ENCODE data around the gene PCDHB1. TPM values are rescaled to one million over a fixed set of nuclear protein-coding genes. Genes with fewer than 3 reads are reported as not detected.

Gene PCDHB1, protein sequence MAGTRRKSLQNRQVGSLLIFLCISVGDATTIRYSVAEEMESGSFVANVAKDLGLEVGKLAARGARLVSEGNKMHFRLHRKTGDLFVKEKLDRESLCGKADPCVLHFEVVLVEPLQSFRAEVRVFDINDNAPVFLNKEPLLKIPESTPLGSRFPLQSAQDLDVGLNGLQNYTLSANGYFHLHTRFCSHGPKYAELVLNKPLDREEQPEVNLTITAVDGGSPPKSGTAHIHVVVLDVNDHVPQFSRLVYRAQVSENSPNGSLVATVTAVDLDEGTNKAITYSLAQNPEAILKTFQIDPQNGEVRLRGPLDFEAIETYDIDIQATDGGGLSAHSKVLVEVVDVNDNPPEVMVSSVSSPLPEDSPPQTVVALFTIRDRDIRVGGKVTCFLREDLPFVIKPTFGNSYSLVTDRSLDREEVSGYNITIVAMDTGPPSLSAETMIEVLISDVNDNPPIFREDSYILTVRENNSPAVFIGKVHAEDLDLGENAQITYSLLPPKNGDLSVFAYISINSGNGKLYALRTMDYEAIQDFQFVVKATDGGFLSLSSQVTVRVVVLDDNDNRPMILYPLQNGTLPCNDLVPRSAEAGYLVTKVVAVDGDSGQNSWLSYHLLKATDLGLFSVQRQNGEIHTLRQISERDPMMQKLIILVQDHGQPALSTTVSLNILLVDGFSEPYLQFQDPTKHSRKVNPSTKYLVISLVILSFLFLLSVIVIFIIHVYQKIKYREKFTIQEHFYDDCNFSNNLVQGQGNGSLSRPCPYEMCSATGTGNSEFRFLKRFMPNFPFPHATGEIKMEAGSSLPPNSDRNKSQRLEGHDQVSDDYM
- not detected for total RNA-seq

DNA sequence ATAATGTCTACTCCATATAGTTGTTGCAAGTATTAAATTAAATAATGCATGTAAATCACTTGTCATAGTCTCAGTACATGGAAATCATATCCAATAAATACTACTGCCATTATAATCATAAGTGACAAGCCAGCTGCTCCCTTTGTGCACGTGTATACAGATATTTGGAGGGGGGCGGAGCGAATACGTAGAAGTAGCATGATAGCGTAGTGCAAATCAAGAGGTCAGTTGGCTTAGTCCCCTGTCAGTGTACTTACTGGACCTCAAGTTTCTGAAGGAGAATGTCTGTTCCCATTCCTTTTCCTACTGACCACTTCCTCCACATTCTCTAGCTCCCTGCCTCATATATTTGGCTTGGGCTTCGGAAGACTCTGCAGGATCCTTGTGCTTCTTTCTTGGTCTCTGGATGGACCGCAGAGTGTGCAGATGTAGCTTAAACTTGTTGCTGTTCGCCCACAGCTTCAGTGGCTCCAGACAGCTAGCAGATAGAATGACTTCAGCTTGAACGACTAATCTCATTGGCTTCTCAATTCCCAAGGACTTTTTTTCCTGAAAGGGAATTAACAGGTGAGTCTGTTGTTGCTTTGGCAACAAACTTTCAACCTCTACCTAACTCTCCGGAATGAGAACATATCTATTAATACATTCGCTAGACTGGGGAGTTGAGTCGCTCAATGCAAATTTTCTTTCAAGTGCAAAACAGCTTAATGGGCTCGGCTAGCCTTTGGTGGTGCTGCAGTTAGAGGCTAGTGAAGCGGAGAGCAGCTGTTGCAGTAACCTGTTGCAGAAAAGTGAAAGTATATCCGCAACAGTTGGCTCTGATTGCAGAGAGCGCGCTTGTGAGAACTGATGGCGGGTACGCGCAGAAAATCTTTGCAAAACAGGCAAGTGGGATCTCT, at the start of gene PCDHB1:
PCDHB1 (plus strand) TSS at position 753 of the 899 bp plus-strand sequence; CDS start at position 850, 97 bp downstream.
- Mint-ChIP-seq H3K36me3 (ENCODE audit: low read depth) (no peaks in the 10 kb centered on the region), H3K9me3 (peaks cover 3% of the 10 kb centered on the region), H3K4me3 (peak within 1 kb of the TSS; percentile 68), H3K27ac (no peak within 1 kb of the TSS), H3K27me3 (ENCODE audit: low read depth) (peaks cover 48% of the 10 kb centered on the region), H3K4me1 (ENCODE audit: low read depth) (peaks cover 8% of the 10 kb centered on the region)
- DNase-seq: no peak
- intact Hi-C loops (cut with micrococcal nuclease): no loop called here
- CTCF ChIA-PET: interaction anchor here (1.1 kb wide), 2 partner anchors 42 to 229 kb away, joined by 3 read pairs; partner anchors contain the start of gene PCDHA5

DNA sequence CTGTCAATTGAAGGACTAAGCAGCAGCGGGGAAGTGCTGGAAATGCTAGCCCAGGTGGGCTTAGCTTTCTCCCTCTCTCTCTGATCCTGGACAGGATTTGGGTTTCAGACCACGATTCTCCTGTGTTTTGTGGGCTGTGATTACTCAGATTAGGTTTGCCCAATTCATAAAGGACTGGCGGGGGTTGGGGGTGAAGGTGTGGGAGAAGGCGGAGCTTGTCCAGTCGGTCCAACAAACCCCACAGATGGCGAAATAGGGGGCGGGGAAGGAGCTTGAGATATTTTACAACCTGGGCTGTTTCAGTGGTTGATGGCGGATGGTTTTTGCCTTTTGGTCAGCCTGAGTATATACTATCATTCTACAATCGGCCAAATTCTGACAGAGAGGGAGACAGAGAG, 49.7 kb upstream of the PCDHB1 start:
- CTCF ChIA-PET: interaction anchor here (0.7 kb wide), 1 partner anchor 37 kb away, joined by 3 read pairs; no protein-coding TSS in a partner anchor
- peaks cover 8% of the 10 kb centered on the region for H3K4me1 Mint-ChIP-seq (ENCODE audit: low read depth)
- H3K36me3 Mint-ChIP-seq (ENCODE audit: low read depth): no peaks in the 10 kb centered on the region
- H3K9me3 Mint-ChIP-seq: no peaks in the 10 kb centered on the region
- intact Hi-C loops (cut with micrococcal nuclease): no loop called here
- no peak overlapping the region for H3K27ac Mint-ChIP-seq
- peaks cover 38% of the 10 kb centered on the region for H3K27me3 Mint-ChIP-seq (ENCODE audit: low read depth)
- no peak for DNase-seq
- H3K4me3 Mint-ChIP-seq: no peak overlapping the region

DNA sequence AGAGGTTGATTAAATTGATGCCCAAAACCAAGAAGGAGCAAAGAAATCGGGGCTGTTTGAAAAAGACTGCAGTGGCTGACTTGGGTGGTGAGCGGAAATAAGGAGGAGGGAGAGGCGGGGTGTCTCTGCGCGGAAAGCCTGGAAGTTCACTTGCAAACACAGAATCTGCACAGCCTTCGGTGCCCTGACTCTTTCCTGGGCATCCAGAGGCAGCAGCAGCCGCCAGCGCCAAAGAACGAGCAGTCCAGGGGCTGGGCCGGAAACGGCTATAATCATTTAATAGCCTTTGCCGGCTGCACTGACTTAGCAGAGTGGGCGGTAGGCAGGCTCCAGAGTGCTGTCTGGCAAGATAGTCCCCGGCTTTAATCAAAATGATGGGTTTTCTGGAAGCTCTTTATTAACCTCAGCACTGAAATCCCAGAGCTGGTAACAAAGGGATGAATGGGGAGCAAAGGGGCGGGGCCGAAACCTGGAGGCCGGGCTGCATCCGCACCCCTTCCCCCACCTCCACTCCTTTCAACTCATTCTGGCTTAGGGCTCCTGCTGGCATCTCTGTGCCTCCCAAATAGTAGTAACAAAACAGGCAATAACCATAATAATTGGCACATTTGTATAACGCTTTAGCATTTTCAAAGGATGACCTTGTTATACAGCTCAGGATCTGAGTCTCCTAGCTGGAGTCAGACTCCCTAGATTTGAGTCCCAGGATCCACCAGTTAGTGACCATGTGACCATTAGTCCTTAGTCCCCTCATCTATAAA, 49.1 kb upstream of the PCDHB1 start:
- Mint-ChIP-seq H3K27me3 (ENCODE audit: low read depth) (peaks cover 40% of the 10 kb centered on the region), H3K4me1 (ENCODE audit: low read depth) (peaks cover 8% of the 10 kb centered on the region), H3K9me3 (no peaks in the 10 kb centered on the region), H3K27ac (no peak overlapping the region), H3K4me3 (no peak overlapping the region), H3K36me3 (ENCODE audit: low read depth) (no peaks in the 10 kb centered on the region)
- DNase-seq: no peak
- intact Hi-C loops (cut with micrococcal nuclease): no loop called here
- CTCF ChIA-PET: no interaction called here

DNA sequence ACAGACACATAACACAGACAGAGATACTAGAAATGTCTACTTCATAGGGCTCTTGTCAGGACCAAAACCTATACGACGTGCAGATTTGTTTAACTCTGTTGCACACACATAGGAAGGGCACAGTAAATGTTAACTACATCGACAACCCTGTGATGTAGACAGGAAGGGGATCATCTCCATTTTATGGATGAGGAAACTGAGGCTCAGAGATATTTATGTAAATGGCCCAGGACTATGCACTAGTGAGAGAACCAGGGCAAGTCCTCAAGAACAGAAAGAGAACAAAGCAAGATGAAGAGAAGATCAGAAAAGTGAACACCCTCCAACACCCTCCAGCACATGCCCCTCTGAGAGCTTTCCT, 48.6 kb upstream of the PCDHB1 start:
- DNase-seq: no peak
- Mint-ChIP-seq H3K4me3 (no peak overlapping the region), H3K4me1 (ENCODE audit: low read depth) (peaks cover 8% of the 10 kb centered on the region), H3K27me3 (ENCODE audit: low read depth) (peaks cover 40% of the 10 kb centered on the region), H3K27ac (no peak overlapping the region), H3K36me3 (ENCODE audit: low read depth) (no peaks in the 10 kb centered on the region), H3K9me3 (no peaks in the 10 kb centered on the region)
- intact Hi-C loops (cut with micrococcal nuclease): no loop called here
- CTCF ChIA-PET: no interaction called here

DNA sequence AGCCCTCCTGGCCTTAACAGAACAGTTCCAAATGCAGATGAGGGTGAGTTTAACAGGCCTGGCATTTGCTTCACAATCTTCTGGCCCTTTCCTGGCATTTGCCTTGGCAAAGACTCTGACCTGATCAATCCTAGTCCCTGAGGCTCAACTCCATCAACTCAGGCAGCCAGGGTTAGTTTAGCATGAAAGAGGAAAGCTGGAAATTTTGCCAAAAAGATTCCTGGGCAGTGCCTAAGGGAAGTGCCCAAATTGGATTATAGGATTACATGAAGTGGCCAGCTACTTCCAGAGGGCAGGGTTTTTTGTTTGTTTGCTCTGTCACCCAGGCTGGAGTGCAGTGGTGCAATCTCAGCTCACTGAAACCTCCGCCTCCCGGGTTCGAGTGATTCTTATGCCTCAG, 48.1 kb upstream of the PCDHB1 start:
- intact Hi-C loops (cut with micrococcal nuclease): no loop called here
- CTCF ChIA-PET: no interaction called here
- Mint-ChIP-seq H3K36me3 (ENCODE audit: low read depth) (no peaks in the 10 kb centered on the region), H3K9me3 (no peaks in the 10 kb centered on the region), H3K27me3 (ENCODE audit: low read depth) (peaks cover 41% of the 10 kb centered on the region), H3K4me3 (no peak overlapping the region), H3K27ac (no peak overlapping the region), H3K4me1 (ENCODE audit: low read depth) (peaks cover 8% of the 10 kb centered on the region)
- DNase-seq: no peak

DNA sequence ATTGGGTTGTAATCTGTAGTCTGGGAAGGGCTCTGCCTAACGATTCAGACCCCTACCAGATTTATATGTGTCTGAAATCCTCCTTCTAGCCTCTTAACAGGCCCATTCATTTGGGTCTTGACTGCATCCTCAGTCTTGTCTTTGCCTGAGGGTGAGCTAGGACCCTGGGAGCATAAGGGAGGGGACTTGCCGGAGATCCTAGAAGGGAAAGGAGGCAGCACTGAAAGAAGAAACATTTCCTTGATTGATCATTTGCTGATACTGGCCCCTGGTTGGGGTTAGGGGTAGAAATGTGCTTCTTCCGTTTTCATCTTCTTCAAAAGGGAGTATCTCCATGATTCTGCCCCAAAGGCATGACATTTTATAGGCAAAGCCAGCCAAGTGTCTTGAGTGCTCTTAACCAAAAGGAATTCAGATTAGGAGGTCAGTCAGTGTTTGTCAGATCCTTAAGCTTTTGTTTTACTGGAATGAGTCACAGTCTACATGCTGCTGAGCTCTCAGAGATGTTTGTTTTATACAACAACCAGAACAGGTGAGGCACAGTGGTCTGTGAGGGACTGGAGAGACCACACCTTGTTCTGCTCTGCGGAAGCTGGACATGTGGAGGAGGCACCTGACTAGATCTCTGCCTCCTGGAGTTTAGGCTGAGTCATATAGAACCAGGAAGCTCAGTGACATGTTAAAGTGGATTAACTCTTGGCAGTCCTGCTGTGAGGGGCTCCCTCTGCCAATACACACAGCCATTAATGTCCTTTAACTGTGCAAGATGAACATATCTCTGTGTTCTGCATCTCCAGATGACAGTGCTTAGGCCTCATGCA, 47.2 kb upstream of the PCDHB1 start:
- H3K4me3 Mint-ChIP-seq: no peak overlapping the region

DNA sequence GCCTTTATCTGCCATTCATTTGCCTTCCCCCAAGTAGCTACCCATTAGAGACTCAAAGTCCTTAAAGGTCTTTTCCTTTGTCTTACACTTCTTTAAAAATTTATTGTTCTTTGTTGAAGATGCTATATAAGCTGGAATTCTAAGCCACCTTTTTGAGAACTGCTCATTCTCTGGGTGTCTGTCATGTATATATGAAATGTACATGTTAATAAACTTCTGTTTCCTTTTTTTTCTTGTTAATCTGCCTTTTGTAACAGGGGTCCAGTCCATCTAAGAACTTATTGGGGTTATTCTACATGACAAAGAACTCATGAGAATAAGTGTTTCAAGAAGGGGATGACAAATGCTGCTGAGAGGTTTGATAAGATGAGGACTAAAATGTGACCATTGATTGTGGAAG, 43.4 kb upstream of the PCDHB1 start:
- Mint-ChIP-seq H3K27ac (no peak overlapping the region), H3K9me3 (no peaks in the 10 kb centered on the region), H3K36me3 (ENCODE audit: low read depth) (no peaks in the 10 kb centered on the region), H3K4me3 (no peak overlapping the region), H3K4me1 (ENCODE audit: low read depth) (no peaks in the 10 kb centered on the region), H3K27me3 (ENCODE audit: low read depth) (peaks cover 21% of the 10 kb centered on the region)
- DNase-seq: no peak
- CTCF ChIA-PET: interaction anchor here (1.0 kb wide), 1 partner anchor 31 kb away, joined by 5 read pairs; no protein-coding TSS in a partner anchor
- intact Hi-C loops (cut with micrococcal nuclease): no loop called here

More for the DNA sequence above, 47.2 kb upstream of the PCDHB1 start:
- DNase-seq: no peak
- Mint-ChIP-seq H3K27ac (no peak overlapping the region), H3K9me3 (no peaks in the 10 kb centered on the region), H3K27me3 (ENCODE audit: low read depth) (peaks cover 39% of the 10 kb centered on the region), H3K36me3 (ENCODE audit: low read depth) (no peaks in the 10 kb centered on the region), H3K4me1 (ENCODE audit: low read depth) (peaks cover 8% of the 10 kb centered on the region)
- intact Hi-C loops (cut with micrococcal nuclease): no loop called here
- CTCF ChIA-PET: interaction anchor here (1.0 kb wide), 1 partner anchor 119 kb away, joined by 3 read pairs; no protein-coding TSS in a partner anchor

DNA sequence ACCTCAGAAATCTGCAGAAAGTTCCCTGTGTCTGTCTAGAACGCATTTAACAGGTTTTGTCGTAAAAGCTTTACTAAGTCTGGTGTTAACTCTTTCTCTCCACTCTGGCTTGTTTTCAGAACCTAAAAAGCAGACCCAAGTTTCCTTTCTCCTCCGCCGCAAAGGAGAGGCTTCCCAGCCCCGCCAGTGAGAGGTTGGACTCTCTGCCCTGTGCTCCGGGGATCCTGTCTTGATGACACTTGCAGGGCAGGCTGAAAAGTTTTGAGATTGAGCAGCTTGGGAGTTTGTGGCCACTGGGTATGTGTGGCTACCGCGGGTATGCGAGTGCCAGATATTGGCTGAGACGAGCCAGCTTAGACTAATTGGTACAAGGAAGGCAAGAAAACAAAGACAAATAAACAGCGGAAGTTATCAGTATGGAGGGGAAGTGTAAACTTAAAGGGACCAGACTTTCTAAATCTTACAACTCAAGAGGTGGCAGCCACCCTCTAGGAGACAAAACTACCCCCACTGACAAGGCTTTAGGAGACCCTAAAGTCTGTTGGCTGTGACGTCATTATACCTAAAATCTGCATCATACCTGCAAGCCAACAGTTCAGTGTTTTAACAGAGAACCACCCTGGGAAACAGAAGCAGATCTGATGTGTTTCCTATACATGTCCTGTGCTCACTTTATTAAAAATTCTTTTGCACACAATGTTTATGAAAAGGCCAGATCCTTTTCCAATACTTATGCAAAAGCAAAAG, 41.0 kb upstream of the PCDHB1 start:
- no peak for DNase-seq
- H3K27ac Mint-ChIP-seq: no peak overlapping the region
- H3K36me3 Mint-ChIP-seq (ENCODE audit: low read depth): no peaks in the 10 kb centered on the region
- intact Hi-C loops (cut with micrococcal nuclease): no loop called here
- H3K4me1 Mint-ChIP-seq (ENCODE audit: low read depth): no peaks in the 10 kb centered on the region
- no peaks in the 10 kb centered on the region for H3K9me3 Mint-ChIP-seq
- H3K27me3 Mint-ChIP-seq (ENCODE audit: low read depth): peaks cover 13% of the 10 kb centered on the region
- no peak overlapping the region for H3K4me3 Mint-ChIP-seq
- CTCF ChIA-PET: no interaction called here

DNA sequence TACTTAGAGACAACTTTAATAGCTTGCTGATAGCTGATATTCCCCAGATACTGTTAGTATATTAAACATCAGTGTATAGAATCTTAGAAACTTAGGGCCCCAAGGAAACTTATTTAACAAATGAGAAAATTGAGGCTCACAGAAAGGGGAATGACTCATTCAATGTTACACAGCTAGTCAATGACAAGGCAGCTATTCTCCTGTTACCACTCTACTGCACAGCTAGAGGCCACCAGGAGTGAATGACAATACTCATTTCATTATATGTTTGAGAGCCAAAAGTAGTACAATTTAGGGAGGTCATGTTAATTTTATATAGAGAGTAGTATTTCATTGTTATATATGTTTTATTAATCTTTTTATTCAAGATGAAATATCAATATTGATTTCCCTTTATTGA, 33.2 kb upstream of the PCDHB1 start:
- DNase-seq: no peak
- peaks cover 1% of the 10 kb centered on the region for H3K9me3 Mint-ChIP-seq
- CTCF ChIA-PET: interaction anchor here (0.6 kb wide), 1 partner anchor 142 kb away, joined by 3 read pairs; no protein-coding TSS in a partner anchor
- no peak overlapping the region for H3K27ac Mint-ChIP-seq
- H3K36me3 Mint-ChIP-seq (ENCODE audit: low read depth): no peaks in the 10 kb centered on the region
- no peaks in the 10 kb centered on the region for H3K4me1 Mint-ChIP-seq (ENCODE audit: low read depth)
- peaks cover 4% of the 10 kb centered on the region for H3K27me3 Mint-ChIP-seq (ENCODE audit: low read depth)
- H3K4me3 Mint-ChIP-seq: no peak overlapping the region
- intact Hi-C loops (cut with micrococcal nuclease): no loop called here

DNA sequence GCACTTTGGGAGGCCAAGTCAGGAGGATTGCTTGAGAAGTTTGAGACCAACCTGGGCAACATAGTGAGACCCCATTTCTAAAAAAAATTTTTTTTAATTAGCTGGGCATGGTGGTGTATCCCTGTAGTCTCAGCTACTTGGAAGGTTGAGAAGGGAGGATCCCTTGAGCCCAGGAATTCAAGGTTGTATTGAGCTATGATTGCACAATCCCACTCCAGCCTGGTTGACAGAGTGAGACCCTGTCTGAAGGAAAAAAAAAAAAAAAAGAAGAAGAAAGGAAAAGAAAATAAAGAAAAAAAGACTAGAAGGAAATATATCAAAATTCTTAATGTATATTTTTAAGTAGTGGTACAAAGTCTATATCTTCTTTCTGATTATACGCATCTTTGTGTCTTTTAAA, 28.8 kb upstream of the PCDHB1 start:
- Mint-ChIP-seq H3K4me1 (ENCODE audit: low read depth) (no peaks in the 10 kb centered on the region), H3K9me3 (peaks cover 4% of the 10 kb centered on the region), H3K36me3 (ENCODE audit: low read depth) (no peaks in the 10 kb centered on the region), H3K27ac (no peak overlapping the region), H3K4me3 (no peak overlapping the region), H3K27me3 (ENCODE audit: low read depth) (peaks cover 1% of the 10 kb centered on the region)
- CTCF ChIA-PET: interaction anchor here (0.6 to 0.7 kb wide), 2 partner anchors 10 to 23 kb away, joined by 3 read pairs; no protein-coding TSS in a partner anchor
- no peak for DNase-seq
- intact Hi-C loops (cut with micrococcal nuclease): no loop called here
